T47D (cell line): Measurements from ENCODE around the gene NDUFB8.

Source experiments
- DNase-seq, 2 experiments: peaks; one replicate each; pipeline versions ENCODE4 v3.0.0 to v3.0.0-alpha.2; 2011 to 2012; ENCODE audit warnings: low read depth in 1 of 2, low spot score in 1 of 2
- JUND ChIP-seq: IDR thresholded peaks from 2 replicates; pipeline ENCODE4 v1.6.1; 2012; ENCODE audit warnings: low read depth
- in situ Hi-C: cut with HindIII; loops from 2 replicates; pipeline ENCODE4 v1.10.0; 2016; ENCODE audit warnings: low sequenced_read_pairs, low pct_unique_long_range_greater_than_20kb

The NDUFB8 gene

GRCh38 chr10:100565206-100565985 is 35.7 kb upstream of the NDUFB8 start:
- DNase-seq, result no peak
- no peak for TF ChIP-seq JUND
- in situ Hi-C loops, result no loop called here

GRCh38 chr10:100562008-100562672 is 32.5 kb upstream of the NDUFB8 start:
- DNase-seq, result peak; percentile 80 to 85
- no peak for TF ChIP-seq JUND
- in situ Hi-C loops, result no loop called here

- DNase-seq, result no peak
- no peak for TF ChIP-seq JUND
- in situ Hi-C loops, result no loop called here
Measured at GRCh38 chr10:100561005-100561404, 31.3 kb upstream of the NDUFB8 start.

- no peak for DNase-seq
- in situ Hi-C loops, result no loop called here
- TF ChIP-seq JUND, result no peak
Measured at GRCh38 chr10:100560248-100560647, 30.6 kb upstream of the NDUFB8 start.

- TF ChIP-seq JUND, result no peak
- no peak for DNase-seq
Measured at GRCh38 chr10:100554902-100555301, 25.2 kb upstream of the NDUFB8 start.

GRCh38 chr10:100553929-100554328 is 24.3 kb upstream of the NDUFB8 start:
- in situ Hi-C loops, result no loop called here
- no peak for DNase-seq
- no peak for TF ChIP-seq JUND

More at GRCh38 chr10:100554902-100555301, 25.2 kb upstream of the NDUFB8 start:
- in situ Hi-C loops, result no loop called here

- in situ Hi-C loops, result no loop called here
- no peak for DNase-seq
- TF ChIP-seq JUND, result no peak
Measured at GRCh38 chr10:100551738-100552137, 22.1 kb upstream of the NDUFB8 start.

- TF ChIP-seq JUND, result no peak
- in situ Hi-C loops, result no loop called here
- DNase-seq, result no peak
Measured at GRCh38 chr10:100551196-100551595, 21.5 kb upstream of the NDUFB8 start.

- in situ Hi-C loops, result no loop called here
- TF ChIP-seq JUND, result no peak
- DNase-seq, result no peak
Measured at GRCh38 chr10:100544950-100545349, 15.3 kb upstream of the NDUFB8 start.

GRCh38 chr10:100537475-100537874 is 7.8 kb upstream of the NDUFB8 start:
- no peak for DNase-seq
- in situ Hi-C loops, result no loop called here
- no peak for TF ChIP-seq JUND

GRCh38 chr10:100535715-100536353 is 6.2 kb upstream of the NDUFB8 start, which contains the start of gene HIF1AN:
Gene HIF1AN (plus strand): TSS chr10:100535943. CDS start chr10:100535959, 16 bp downstream.
- in situ Hi-C loops, result no loop called here
- no peak for TF ChIP-seq JUND
- DNase-seq, result peak; percentile 95 to 98

- in situ Hi-C loops, result no loop called here
- no peak for DNase-seq
- no peak for TF ChIP-seq JUND
Measured at GRCh38 chr10:100535338-100535714, 5.7 kb upstream of the NDUFB8 start.

- in situ Hi-C loops, result no loop called here
- no peak for TF ChIP-seq JUND
- no peak for DNase-seq
Measured at GRCh38 chr10:100534726-100535125, 5.1 kb upstream of the NDUFB8 start.

GRCh38 chr10:100531761-100532160 is 2.1 kb upstream of the NDUFB8 start:
- TF ChIP-seq JUND, result no peak
- DNase-seq, result no peak
- in situ Hi-C loops, result no loop called here
